Activated T-helper 1 cell treated with anti-CD3 and anti-CD28 coated beads, Interleukin-12 subunit alpha, Interleukin-12 subunit beta, Interleukin-2, Interleukin-4 antibody, amounts not matched to agents 30 ng/mL and 10 ng/mL and 1 ng/mL, durations not matched to agents 14 hours and 24 hours and 36 hours (primary cell): ENCODE data around the gene LDLR. TPM values are rescaled to one million over a fixed set of nuclear protein-coding genes. Genes with fewer than 3 reads are reported as not detected.

Source experiments
- DNase-seq: peaks from one replicate; pipeline ENCODE4 v3.0.0; 2021; ENCODE audit warnings: low spot score
- H3K27ac Mint-ChIP-seq: one replicate; pipeline ENCODE4 v1.8.0; 2021; ENCODE audit warnings: mild to moderate bottlenecking, mixed read lengths
- H3K27me3 Mint-ChIP-seq: one replicate; pipeline ENCODE4 v1.8.0; 2022; ENCODE audit warnings: mild to moderate bottlenecking, moderate library complexity, mixed read lengths; ENCODE audit not compliant: insufficient read depth
- H3K36me3 Mint-ChIP-seq: one replicate; pipeline ENCODE4 v1.8.0; 2021; ENCODE audit warnings: low read depth, mixed read lengths
- H3K4me1 Mint-ChIP-seq: one replicate; pipeline ENCODE4 v1.8.0; 2021; ENCODE audit warnings: low read depth, mixed read lengths
- H3K4me3 Mint-ChIP-seq: one replicate; pipeline ENCODE4 v1.8.0; 2021; ENCODE audit warnings: mild to moderate bottlenecking, moderate library complexity, mixed read lengths
- H3K9me3 Mint-ChIP-seq: one replicate; pipeline ENCODE4 v1.8.0; 2021; ENCODE audit warnings: mixed read lengths
- intact Hi-C: fragments of 100-400 bp; cut with micrococcal nuclease; formaldehyde crosslinking; loops from one replicate; pipeline ENCODE4 v1.15.1; 2024
- total RNA-seq: library from RNA; stranded (reverse); gene quantifications from 2 replicates; pipeline ENCODE4 v1.2.3, GENCODE V29; 2022

The LDLR gene
- total RNA-seq: 115 and 117 TPM in 2 replicates

DNA sequence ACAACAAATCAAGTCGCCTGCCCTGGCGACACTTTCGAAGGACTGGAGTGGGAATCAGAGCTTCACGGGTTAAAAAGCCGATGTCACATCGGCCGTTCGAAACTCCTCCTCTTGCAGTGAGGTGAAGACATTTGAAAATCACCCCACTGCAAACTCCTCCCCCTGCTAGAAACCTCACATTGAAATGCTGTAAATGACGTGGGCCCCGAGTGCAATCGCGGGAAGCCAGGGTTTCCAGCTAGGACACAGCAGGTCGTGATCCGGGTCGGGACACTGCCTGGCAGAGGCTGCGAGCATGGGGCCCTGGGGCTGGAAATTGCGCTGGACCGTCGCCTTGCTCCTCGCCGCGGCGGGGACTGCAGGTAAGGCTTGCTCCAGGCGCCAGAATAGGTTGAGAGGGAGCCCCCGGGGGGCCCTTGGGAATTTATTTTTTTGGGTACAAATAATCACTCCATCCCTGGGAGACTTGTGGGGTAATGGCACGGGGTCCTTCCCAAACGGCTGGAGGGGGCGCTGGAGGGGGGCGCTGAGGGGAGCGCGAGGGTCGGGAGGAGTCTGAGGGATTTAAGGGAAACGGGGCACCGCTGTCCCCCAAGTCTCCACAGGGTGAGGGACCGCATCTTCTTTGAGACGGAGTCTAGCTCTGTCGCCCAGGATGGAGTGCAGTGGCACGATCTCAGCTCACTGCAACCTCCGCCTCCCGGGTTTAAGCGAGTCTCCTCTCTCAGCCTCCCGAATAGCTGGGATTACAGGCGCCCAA lies at the start of gene LDLR:
Gene LDLR (plus strand): TSS at position 210 of the 760 bp plus-strand sequence. CDS start 86 bp downstream, at position 296.
- H3K9me3 Mint-ChIP-seq: no peaks in the 10 kb centered on the region
- DNase-seq: peak; percentile 88
- peak within 1 kb of the TSS; percentile 99 for H3K27ac Mint-ChIP-seq
- peak within 1 kb of the TSS; percentile 98 for H3K4me3 Mint-ChIP-seq
- no peaks in the 10 kb centered on the region for H3K27me3 Mint-ChIP-seq
- intact Hi-C loops: loop anchor here (1.0 to 10.0 kb wide), 12 partner anchors 53 to 1703 kb away; partner anchors contain the start of genes ANGPTL6, CARM1, CDC37 and DNM2
- H3K36me3 Mint-ChIP-seq: peaks cover 19% of the 10 kb centered on the region
- H3K4me1 Mint-ChIP-seq: peaks cover 37% of the 10 kb centered on the region

DNA sequence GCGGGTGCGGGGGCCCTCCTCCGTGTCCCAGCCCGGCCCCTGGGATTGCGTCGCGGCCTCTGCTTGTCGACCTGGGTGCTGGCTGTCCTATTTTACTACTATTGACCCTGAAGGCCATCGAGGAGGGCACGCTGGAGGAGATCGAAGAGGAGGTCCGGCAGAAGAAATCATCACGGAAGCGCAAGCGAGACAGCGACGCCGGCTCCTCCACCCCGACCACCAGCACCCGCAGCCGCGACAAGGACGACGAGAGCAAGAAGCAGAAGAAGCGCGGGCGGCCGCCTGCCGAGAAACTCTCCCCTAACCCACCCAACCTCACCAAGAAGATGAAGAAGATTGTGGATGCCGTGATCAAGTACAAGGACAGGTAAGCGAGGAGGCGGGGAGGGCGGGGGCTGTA lies 48.1 kb upstream of the LDLR start:
- DNase-seq: no peak
- intact Hi-C loops: no loop called here
- Mint-ChIP-seq H3K4me3 (no peak overlapping the region), H3K27ac (no peak overlapping the region), H3K4me1 (no peaks in the 10 kb centered on the region), H3K27me3 (no peaks in the 10 kb centered on the region), H3K36me3 (peaks cover 32% of the 10 kb centered on the region), H3K9me3 (no peaks in the 10 kb centered on the region)

DNA sequence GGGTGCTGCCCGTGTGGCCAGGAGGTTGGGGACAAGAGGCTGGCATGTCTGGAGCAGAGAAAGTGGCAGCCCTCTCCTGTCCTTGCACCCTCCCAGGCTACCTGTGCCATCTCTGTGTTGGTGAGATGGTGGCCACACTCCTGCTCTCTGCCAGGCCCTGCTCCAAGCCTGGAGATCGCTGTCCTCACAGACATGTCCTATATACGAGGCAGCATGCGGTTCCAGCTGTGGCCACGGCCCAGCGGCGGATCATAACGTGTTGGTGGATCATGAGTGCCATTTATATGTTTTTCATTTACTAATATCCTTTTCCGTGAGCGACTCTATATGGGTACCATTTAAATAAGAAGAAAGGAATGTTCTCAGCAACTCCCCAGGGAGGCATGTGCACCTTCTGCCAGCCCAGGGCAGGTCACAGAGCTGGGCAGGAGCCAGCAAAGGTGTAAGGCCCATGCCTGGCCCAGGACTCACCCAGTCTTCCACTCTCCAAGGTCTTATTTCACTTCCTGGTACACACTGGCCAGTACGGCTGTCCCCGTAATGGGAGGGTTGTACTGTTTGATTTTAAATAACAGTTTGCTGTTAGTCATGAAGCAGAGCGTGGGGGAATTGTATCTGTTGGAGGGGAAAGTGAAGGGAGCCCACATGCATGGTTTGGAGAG lies 47.2 kb upstream of the LDLR start:
- Mint-ChIP-seq H3K27ac (no peak overlapping the region), H3K4me3 (no peak overlapping the region), H3K27me3 (no peaks in the 10 kb centered on the region), H3K36me3 (peaks cover 34% of the 10 kb centered on the region), H3K9me3 (no peaks in the 10 kb centered on the region), H3K4me1 (no peaks in the 10 kb centered on the region)
- no peak for DNase-seq
- intact Hi-C loops: no loop called here

DNA sequence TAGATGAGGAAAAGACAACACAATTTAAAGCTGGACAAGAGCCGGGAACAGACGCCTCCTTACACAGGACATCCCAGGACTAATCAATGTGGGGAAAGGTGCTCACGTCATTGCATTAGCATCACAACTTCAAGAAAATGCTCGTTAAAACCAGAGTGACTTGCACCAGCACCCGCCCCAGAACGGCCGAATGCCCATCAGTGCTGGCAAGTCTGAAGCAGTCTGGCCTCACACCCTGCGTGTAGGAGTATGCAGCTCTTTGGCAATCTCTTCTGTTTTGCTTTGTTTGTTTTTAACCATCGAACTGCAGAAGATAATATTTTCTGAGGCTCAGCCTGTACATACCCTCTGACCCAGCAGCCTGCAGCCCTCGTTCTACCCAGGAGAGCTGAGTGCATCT lies 44.8 kb upstream of the LDLR start:
- H3K9me3 Mint-ChIP-seq: no peaks in the 10 kb centered on the region
- intact Hi-C loops: no loop called here
- H3K36me3 Mint-ChIP-seq: peaks cover 30% of the 10 kb centered on the region
- H3K4me1 Mint-ChIP-seq: peaks cover 13% of the 10 kb centered on the region
- no peak for DNase-seq
- no peak overlapping the region for H3K27ac Mint-ChIP-seq
- H3K4me3 Mint-ChIP-seq: no peak overlapping the region
- H3K27me3 Mint-ChIP-seq: no peaks in the 10 kb centered on the region

DNA sequence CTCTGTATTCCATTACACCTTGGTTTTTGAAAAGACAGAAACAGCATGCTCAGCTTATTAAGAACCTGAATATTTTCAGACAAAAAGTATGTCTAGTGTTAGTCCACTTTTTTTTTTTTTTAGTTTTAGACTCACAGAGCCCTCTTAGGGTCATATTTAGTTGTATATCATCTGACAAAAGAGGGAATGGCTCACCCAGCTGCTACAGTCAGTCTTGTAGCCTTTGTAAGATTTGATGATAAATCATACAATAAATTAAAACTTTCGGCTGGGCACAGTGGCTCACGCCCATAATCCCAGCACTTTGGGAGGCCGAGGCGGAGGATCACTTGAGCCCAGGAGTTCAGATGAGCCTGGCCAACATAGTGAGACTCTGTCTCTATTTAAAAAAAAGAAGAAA lies 43.7 kb upstream of the LDLR start:
- Mint-ChIP-seq H3K27ac (no peak overlapping the region), H3K4me3 (no peak overlapping the region), H3K4me1 (peaks cover 15% of the 10 kb centered on the region), H3K36me3 (peaks cover 33% of the 10 kb centered on the region), H3K9me3 (no peaks in the 10 kb centered on the region), H3K27me3 (no peaks in the 10 kb centered on the region)
- intact Hi-C loops: no loop called here
- DNase-seq: no peak

DNA sequence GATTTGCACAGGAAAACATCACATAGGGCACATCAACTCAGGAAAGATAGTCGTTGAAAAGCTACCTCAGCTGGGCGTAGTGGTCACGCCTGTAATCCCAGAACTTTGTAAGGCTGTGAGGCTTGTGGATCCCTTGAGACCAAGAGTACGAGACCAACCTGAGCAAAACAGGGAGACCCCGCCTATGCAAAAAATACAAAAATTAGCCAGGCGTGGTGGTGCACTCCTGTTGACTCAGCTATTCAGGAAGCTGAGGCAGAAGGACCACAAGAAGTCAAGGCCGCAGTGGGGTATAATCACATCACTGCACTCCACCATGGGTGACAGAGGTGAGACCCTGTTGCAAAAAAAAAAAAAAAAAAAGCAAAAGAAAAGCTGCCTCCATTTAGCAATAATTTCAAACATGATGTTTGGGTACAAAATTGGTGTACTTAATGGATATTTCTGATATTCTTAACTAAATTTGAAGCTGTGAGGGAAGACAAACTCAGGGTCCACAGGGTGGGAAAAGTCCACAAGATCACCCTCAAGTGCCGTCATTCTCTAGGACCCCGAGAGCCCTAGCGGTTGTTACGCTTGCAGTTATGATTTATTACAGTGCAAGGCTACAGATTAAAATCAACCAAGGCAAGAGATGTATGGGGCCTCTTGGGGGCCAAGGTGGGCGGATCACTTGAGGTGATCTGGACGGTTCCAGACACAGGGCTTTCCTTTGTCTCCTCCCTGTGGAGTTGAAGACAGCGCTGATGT lies 42.5 kb upstream of the LDLR start:
- peaks cover 15% of the 10 kb centered on the region for H3K4me1 Mint-ChIP-seq
- no peaks in the 10 kb centered on the region for H3K27me3 Mint-ChIP-seq
- no peaks in the 10 kb centered on the region for H3K9me3 Mint-ChIP-seq
- intact Hi-C loops: no loop called here
- no peak for DNase-seq
- H3K27ac Mint-ChIP-seq: no peak overlapping the region
- peaks cover 30% of the 10 kb centered on the region for H3K36me3 Mint-ChIP-seq
- no peak overlapping the region for H3K4me3 Mint-ChIP-seq

DNA sequence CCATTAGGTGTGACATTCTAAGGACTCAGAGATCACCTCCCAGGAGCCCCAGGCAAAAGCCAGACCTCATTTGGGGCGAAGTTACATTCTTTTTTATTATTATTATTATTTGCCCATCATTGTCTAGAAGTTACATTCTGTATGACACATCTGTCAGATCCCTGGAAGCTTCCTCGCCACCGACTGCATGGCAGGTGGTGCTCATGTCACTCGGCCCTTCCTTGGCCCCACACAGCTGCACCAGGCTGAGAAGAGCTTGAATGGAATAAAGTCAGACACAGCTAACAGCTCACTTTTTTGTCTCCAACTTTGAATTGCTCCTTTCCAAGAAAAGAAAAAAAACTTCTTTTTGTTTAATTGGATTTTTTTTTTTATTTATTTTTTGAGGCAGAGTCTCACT lies 41.4 kb upstream of the LDLR start:
- H3K36me3 Mint-ChIP-seq: peaks cover 22% of the 10 kb centered on the region
- H3K4me1 Mint-ChIP-seq: peaks cover 15% of the 10 kb centered on the region
- intact Hi-C loops: no loop called here
- no peaks in the 10 kb centered on the region for H3K27me3 Mint-ChIP-seq
- H3K9me3 Mint-ChIP-seq: no peaks in the 10 kb centered on the region
- no peak for DNase-seq
- H3K4me3 Mint-ChIP-seq: no peak overlapping the region
- no peak overlapping the region for H3K27ac Mint-ChIP-seq

DNA sequence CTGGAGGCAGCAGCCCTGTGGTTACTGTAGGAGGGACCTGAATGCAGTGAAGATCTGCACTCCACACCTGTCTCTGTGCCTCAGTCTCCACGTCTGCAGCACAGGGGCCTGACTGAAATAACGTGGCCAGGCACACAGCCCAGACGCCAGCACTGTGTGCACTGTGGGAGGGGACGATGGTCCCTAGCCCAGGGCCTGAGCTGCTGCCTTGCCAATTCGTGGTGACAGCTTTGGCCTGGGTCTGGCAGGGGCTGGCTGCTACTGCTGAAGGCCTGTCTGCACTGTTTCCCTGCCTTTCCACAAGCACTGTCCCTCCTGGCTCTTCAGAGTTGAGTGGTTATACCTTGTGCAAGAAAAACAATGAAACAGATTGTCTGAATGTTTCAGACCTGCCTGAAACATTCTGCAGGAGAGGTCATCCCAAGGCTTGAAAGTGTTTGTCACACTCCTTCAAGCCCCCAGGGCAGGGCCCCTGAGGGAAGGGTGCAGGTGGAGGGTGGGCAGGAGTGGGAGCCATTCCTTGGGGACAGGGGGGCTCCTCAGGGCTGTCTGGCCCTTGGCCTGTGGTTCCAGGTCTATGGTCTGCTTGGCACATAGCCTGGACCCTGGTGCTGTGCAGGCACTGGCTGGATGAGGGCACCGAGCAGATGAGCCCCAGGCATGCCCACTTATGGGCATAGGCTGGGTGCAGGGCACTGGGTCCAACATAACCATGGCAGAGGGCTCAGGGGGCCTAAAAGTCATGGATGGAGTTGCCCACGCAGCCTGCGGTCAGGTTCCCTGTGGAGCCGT lies 38.7 kb upstream of the LDLR start:
- intact Hi-C loops: no loop called here
- Mint-ChIP-seq H3K27me3 (no peaks in the 10 kb centered on the region), H3K4me3 (no peak overlapping the region), H3K27ac (no peak overlapping the region), H3K4me1 (peaks cover 15% of the 10 kb centered on the region), H3K9me3 (no peaks in the 10 kb centered on the region), H3K36me3 (peaks cover 19% of the 10 kb centered on the region)
- DNase-seq: no peak

DNA sequence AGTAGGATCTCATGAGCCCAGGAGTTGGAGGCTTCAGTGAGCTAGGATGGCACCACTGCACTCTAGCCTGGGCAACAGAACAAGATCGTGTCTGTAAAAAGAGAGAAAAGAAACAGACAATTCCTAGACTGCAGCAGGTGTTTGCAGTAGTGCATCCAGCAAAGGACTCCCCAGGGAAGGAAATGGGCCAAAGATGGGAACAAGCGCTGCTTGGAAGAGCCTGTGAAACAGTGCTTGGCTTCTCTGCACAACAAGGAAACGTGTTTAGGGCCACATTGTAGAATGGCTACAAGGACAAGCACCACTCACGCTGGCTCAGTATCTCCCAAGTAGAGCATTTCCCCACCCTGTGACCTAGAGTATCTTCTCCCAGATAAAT lies 35.5 kb upstream of the LDLR start:
- H3K36me3 Mint-ChIP-seq: peaks cover 6% of the 10 kb centered on the region
- no peak overlapping the region for H3K27ac Mint-ChIP-seq
- intact Hi-C loops: no loop called here
- H3K9me3 Mint-ChIP-seq: no peaks in the 10 kb centered on the region
- H3K27me3 Mint-ChIP-seq: no peaks in the 10 kb centered on the region
- no peak overlapping the region for H3K4me3 Mint-ChIP-seq
- peaks cover 8% of the 10 kb centered on the region for H3K4me1 Mint-ChIP-seq
- DNase-seq: no peak

DNA sequence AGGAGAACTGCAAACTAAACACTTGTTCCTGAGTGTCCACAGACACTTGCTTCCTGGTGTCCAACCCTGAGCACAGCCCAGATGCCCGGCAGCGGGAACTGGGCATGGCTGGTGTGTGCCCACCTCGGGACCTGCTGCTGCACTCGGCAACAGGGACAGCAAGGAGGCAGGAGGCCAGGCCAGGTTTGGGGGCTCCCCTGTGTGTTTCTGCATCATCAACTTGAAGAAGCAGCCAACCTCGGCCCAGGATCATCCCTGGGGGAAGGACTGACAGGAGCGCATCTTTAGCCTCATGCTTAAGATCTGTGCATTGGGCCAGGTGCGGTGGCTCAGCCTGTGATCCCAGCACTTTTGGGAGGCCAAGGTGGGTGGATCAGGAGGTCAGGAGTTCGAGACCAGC lies 35.1 kb upstream of the LDLR start:
- Mint-ChIP-seq H3K36me3 (peaks cover 7% of the 10 kb centered on the region), H3K9me3 (no peaks in the 10 kb centered on the region), H3K27ac (no peak overlapping the region), H3K4me3 (no peak overlapping the region), H3K4me1 (peaks cover 4% of the 10 kb centered on the region), H3K27me3 (no peaks in the 10 kb centered on the region)
- intact Hi-C loops: no loop called here
- no peak for DNase-seq

DNA sequence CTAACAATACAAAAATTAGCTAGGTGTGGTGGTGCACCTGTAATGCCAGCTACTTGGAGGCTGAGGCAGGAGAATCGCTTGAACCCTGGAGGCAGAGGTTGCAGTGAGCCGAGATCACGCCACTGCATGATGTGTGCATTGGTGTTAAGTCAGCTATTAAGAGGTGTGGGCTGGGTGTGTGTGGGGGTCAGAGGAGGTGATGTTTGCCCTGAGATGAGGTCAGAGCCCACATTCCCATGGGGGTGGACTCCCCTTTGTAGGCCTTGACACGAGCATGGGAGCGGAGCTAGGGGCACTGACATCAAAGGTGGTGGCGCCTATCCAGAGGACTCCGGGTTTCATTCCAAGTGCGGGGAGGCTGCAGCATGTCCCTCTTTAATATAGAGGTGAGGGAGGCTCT lies 34.6 kb upstream of the LDLR start:
- Mint-ChIP-seq H3K4me3 (no peak overlapping the region), H3K4me1 (no peaks in the 10 kb centered on the region), H3K36me3 (peaks cover 8% of the 10 kb centered on the region), H3K9me3 (no peaks in the 10 kb centered on the region), H3K27ac (no peak overlapping the region), H3K27me3 (no peaks in the 10 kb centered on the region)
- no peak for DNase-seq
- intact Hi-C loops: no loop called here

DNA sequence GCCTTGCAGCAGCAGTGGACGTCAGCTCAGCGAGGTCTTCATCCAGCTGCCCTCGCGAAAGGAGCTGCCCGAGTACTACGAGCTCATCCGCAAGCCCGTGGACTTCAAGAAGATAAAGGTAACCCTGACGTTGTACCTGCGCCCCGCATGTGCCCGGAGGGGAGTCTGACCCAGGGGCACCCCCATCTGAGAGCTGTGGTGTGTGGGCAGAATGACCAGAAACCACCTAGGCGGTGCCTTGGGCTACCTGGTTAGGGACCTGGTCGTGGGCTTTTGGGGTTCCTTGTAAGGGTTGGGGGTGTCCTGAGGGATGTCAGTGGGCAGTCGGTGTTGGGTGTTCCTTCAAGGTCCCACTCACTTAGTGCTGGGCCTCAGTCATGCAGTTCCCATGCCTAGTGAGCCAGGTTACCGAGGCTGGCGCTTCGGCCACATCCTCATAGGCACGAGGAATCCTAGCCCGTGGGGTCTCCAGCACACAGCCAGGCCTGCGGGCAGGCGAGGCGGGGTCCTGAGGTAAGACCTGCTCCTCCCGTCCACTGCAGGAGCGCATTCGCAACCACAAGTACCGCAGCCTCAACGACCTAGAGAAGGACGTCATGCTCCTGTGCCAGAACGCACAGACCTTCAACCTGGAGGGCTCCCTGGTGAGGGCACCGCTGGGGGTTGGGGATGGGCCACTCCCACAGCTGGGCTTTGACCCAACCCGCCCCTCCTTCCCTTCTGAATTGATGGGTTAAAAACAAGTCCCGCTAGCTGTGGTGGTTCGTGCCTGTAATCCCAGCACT lies 30.8 kb upstream of the LDLR start:
- Mint-ChIP-seq H3K9me3 (no peaks in the 10 kb centered on the region), H3K36me3 (peaks cover 6% of the 10 kb centered on the region), H3K27ac (no peak overlapping the region), H3K4me1 (no peaks in the 10 kb centered on the region), H3K27me3 (no peaks in the 10 kb centered on the region), H3K4me3 (no peak overlapping the region)
- intact Hi-C loops: no loop called here
- no peak for DNase-seq
